Measurements from ENCODE around the gene ACP1. TPM values are rescaled to one million over a fixed set of nuclear protein-coding genes. Genes with fewer than 3 reads are reported as not detected.
A peak's percentile ranks its signal among the peaks of the same experiment; 100 is the strongest.

ACP1 gene
- total RNA-seq, 1 donor from 2014 or later, result 86.1 TPM

DNA sequence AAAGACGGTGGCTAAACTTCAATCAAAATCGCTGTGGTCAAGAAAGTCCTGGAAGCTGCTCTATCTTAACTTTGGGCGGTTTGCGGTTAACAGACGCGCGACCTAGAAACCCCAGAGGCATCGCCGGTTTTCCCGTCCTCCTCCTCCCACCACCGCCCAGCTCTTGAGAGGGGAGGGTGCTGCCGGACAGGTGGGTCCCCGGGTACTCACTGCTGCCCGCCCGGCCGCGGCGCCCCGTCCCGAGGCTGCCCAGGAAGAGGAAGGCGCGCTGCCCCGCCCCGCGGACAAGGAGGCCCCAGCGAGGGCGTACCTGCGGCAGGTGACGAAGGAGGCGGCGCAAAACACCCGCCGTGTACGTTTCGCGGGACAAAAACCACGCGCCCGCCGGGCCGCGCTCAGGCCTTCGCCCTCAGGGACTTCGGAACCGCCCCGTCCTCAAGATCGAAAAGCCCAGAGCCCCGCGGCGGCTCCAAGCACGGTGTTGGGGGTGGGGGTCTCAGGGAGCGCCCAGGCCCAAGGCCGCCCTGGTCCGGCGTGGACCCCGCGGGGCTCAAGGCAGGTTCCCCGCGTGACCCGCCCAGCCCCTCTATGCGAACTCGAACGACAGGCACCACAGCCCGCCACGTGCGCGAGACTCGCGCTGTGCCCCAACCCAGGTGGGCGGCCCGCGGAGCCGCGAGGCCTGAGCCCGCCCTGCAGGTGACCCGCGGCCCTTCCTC, 814 bp upstream of the ACP1 start, which contains the start of gene SH3YL1:
SH3YL1 (minus strand) TSS at position 259 of the 719 bp plus-strand sequence; CDS start at position 211, 48 bp downstream.
- peak; percentile 25 for DNase-seq
- H3K4me1 Mint-ChIP-seq (ENCODE audit: low read depth, unreplicated experiment), result peaks cover 19% of the 10 kb centered on the region

DNA sequence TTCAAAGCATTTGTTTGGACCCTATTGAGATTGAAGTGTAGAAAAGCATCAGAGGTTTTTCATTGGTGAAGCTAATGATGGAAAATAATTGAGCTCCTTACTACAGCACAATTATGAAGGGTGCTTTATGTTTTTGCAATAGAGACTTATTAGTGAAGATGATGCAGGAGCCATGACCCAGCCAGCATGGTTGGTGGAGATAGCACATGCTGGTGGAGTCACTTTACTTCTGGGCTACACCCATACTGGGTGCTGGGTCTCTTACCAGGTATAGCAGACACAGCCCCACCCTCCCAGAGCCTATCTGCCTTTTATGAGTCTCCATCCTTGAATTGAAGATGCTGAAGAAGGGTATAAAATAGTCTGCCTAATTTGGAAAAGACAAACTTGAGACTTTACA, 3.6 kb downstream of the ACP1 start:
- Mint-ChIP-seq H3K9me3 (ENCODE audit: unreplicated experiment) (no peaks in the 10 kb centered on the region), H3K36me3 (ENCODE audit: unreplicated experiment) (no peaks in the 10 kb centered on the region), H3K27me3 (ENCODE audit: unreplicated experiment) (peaks cover 2% of the 10 kb centered on the region), H3K4me3 (ENCODE audit: unreplicated experiment) (no peak overlapping the region), H3K27ac (ENCODE audit: unreplicated experiment) (no peak overlapping the region), H3K4me1 (ENCODE audit: low read depth, unreplicated experiment) (peaks cover 3% of the 10 kb centered on the region)
- TF ChIP-seq, protein P1, sequence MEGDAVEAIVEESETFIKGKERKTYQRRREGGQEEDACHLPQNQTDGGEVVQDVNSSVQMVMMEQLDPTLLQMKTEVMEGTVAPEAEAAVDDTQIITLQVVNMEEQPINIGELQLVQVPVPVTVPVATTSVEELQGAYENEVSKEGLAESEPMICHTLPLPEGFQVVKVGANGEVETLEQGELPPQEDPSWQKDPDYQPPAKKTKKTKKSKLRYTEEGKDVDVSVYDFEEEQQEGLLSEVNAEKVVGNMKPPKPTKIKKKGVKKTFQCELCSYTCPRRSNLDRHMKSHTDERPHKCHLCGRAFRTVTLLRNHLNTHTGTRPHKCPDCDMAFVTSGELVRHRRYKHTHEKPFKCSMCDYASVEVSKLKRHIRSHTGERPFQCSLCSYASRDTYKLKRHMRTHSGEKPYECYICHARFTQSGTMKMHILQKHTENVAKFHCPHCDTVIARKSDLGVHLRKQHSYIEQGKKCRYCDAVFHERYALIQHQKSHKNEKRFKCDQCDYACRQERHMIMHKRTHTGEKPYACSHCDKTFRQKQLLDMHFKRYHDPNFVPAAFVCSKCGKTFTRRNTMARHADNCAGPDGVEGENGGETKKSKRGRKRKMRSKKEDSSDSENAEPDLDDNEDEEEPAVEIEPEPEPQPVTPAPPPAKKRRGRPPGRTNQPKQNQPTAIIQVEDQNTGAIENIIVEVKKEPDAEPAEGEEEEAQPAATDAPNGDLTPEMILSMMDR (IDR thresholded peaks at IDR 0.05; ENCODE audit: partially characterized antibody, unreplicated experiment), result no peak
- DNase-seq, result no peak

More for the DNA sequence above, 814 bp upstream of the ACP1 start, which contains the start of gene SH3YL1:
- H3K27ac Mint-ChIP-seq (ENCODE audit: unreplicated experiment), result peak within 1 kb of the TSS; percentile 68
- peaks cover 3% of the 10 kb centered on the region for H3K27me3 Mint-ChIP-seq (ENCODE audit: unreplicated experiment)
- H3K9me3 Mint-ChIP-seq (ENCODE audit: unreplicated experiment), result peaks cover 4% of the 10 kb centered on the region
- TF ChIP-seq, protein P1 (IDR thresholded peaks at IDR 0.05; ENCODE audit: partially characterized antibody, unreplicated experiment), result no peak
- H3K4me3 Mint-ChIP-seq (ENCODE audit: unreplicated experiment), result peak within 1 kb of the TSS; percentile 91
- no peaks in the 10 kb centered on the region for H3K36me3 Mint-ChIP-seq (ENCODE audit: unreplicated experiment)

DNA sequence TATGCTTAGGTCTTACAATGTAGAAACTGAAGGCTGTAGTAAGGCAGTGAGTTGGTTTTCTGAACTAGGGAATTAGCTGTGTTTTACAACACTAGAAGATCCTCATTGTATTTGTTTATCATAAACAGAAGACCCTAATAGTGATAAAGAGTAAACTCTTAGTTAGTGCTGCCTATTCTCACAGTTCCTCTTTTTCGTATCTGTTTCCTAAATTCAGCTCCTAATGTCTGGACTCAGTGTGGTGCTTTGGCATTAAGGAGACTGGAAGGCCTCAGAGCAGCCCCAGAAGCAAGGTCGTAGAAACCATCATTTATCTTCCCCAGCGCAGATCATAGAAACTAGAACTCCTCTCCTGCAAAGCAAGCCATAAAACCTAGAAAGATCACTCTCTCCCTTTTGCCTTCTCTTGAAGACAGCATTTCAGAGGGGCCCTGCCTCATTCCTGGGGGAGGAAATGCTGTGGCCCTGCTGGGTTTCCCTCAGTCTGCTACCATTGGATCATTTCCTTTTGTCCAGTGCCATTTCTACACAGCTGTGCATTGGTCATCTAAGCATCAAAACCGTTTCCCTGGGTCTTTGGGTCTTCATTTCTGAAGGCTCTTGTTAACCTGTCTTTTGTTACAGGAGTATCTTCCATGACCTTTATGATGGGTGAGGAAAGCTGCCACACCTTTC, 4.7 kb downstream of the ACP1 start:
- Mint-ChIP-seq H3K4me1 (ENCODE audit: low read depth, unreplicated experiment) (peaks cover 3% of the 10 kb centered on the region), H3K36me3 (ENCODE audit: unreplicated experiment) (no peaks in the 10 kb centered on the region), H3K27me3 (ENCODE audit: unreplicated experiment) (peaks cover 2% of the 10 kb centered on the region), H3K9me3 (ENCODE audit: unreplicated experiment) (no peaks in the 10 kb centered on the region), H3K4me3 (ENCODE audit: unreplicated experiment) (no peak overlapping the region), H3K27ac (ENCODE audit: unreplicated experiment) (no peak overlapping the region)
- TF ChIP-seq, protein P1 (IDR thresholded peaks at IDR 0.05; ENCODE audit: partially characterized antibody, unreplicated experiment), result no peak
- DNase-seq, result no peak

DNA sequence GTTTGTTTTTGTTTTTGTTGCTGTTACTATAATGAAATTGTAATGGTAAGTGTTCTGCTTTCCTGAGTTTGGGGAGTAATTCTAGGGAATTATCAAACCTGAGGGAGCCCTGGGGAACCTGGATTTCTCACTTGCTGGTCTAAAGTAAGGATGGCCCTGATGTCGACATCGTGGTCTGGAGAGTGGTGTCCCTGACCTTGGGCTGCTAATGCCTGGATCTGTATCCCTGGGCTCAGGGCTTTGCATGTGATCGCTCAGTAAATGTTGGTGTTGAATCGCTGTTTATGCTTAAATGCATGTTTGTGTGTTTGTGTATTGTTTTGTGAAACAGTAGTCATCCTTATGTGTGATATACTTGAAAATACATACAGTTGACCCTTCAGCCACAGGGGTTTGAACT, 6.1 kb downstream of the ACP1 start:
- H3K36me3 Mint-ChIP-seq (ENCODE audit: unreplicated experiment), result no peaks in the 10 kb centered on the region
- no peaks in the 10 kb centered on the region for H3K9me3 Mint-ChIP-seq (ENCODE audit: unreplicated experiment)
- H3K4me1 Mint-ChIP-seq (ENCODE audit: low read depth, unreplicated experiment), result peaks cover under 1% of the 10 kb centered on the region
- peaks cover 2% of the 10 kb centered on the region for H3K27me3 Mint-ChIP-seq (ENCODE audit: unreplicated experiment)
- TF ChIP-seq, protein P1 (IDR thresholded peaks at IDR 0.05; ENCODE audit: partially characterized antibody, unreplicated experiment), result no peak
- H3K4me3 Mint-ChIP-seq (ENCODE audit: unreplicated experiment), result no peak overlapping the region
- no peak for DNase-seq
- no peak overlapping the region for H3K27ac Mint-ChIP-seq (ENCODE audit: unreplicated experiment)

DNA sequence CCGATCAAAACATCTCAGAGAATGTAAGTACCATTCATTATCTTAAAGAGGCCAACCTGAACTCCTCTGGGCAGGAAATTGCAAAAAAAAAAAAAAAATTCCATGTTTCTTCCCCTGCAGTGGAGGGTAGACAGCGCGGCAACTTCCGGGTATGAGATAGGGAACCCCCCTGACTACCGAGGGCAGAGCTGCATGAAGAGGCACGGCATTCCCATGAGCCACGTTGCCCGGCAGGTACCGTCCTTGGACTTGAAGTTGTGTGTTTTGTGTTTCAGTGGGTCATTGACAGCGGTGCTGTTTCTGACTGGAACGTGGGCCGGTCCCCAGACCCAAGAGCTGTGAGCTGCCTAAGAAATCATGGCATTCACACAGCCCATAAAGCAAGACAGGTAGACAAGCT, 7.2 kb downstream of the ACP1 start:
- Mint-ChIP-seq H3K9me3 (ENCODE audit: unreplicated experiment) (no peaks in the 10 kb centered on the region), H3K4me3 (ENCODE audit: unreplicated experiment) (no peak overlapping the region), H3K36me3 (ENCODE audit: unreplicated experiment) (no peaks in the 10 kb centered on the region), H3K4me1 (ENCODE audit: low read depth, unreplicated experiment) (no peaks in the 10 kb centered on the region), H3K27me3 (ENCODE audit: unreplicated experiment) (no peaks in the 10 kb centered on the region), H3K27ac (ENCODE audit: unreplicated experiment) (no peak overlapping the region)
- TF ChIP-seq, protein P1 (IDR thresholded peaks at IDR 0.05; ENCODE audit: partially characterized antibody, unreplicated experiment), result no peak
- DNase-seq, result no peak

All from glutamatergic neuron (in vitro differentiated cells).